K562 (cell line): Measurements from ENCODE around the gene JDP2. TPM values are rescaled to one million over a fixed set of nuclear protein-coding genes. Genes with fewer than 3 reads are reported as not detected.

ENCODE experiments used
- ATAC-seq: fragments of 200-7000 bp; cut with Tn5 transposase; 3 replicates; pipeline ENCODE4 v1.9.1; 2020; ENCODE audit warnings: moderate library complexity
- BruUV-seq: library from RNA; stranded (reverse); fragments of 400-500 nt; replicated peaks from 2 replicates; lab custom pipeline; 2021; lab: Mats Ljungman, UMichigan
- CTCF ChIA-PET: fragments of 300-600 bp; formaldehyde crosslinking; extraction: SDS; loops from one replicate; lab custom pipeline; 2021; ENCODE audit warnings: low intra/inter-chr PET ratio; lab: Yijun Ruan, JAX
- POLR2A ChIA-PET: fragments of 300-600, 350-650 bp; sonication (Branson Sonifier 250); formaldehyde crosslinking; extraction: SDS; loops from one replicate; lab custom pipeline; 2021; ENCODE audit warnings: antibody characterized with exemption, inconsistent platforms; lab: Yijun Ruan, JAX
- DNase-seq, 4 experiments: peaks; one replicate each; pipeline versions ENCODE4 v3.0.0 to v3.0.0-alpha.2; 2011 to 2018; ENCODE audit warnings: low spot score in 3 of 4, mixed read lengths in 3 of 4; ENCODE audit errors: extremely low read depth in 1 of 4
- FAIRE-seq: peaks from 2 replicates; lab custom pipeline; 2011; peaks lifted over from hg19 to GRCh38; lab: Jason Lieb, UNC
- H2AFZ ChIP-seq: 2 replicates; pipeline ENCODE4 v1.6.0; 2011; ENCODE audit warnings: low read depth, low read length, control low read depth, inconsistent platforms
- H3K27ac ChIP-seq: fragments of 200-600 bp; 3 replicates; pipeline ENCODE4 v1.8.0; 2011; ENCODE audit warnings: low read depth, mild to moderate bottlenecking, control low read depth, inconsistent platforms, low read length, moderate library complexity, mixed read lengths; ENCODE audit errors: extremely low read depth
- H3K27me3 ChIP-seq, 2 experiments: fragments of 300-600 bp in 1 of 2; 2 replicates in 1 of 2; 3 replicates in 1 of 2; pipeline versions ENCODE4 v1.6.0 to v1.8.0; 2011; ENCODE audit warnings: inconsistent platforms in 2 of 2, low read length in 2 of 2, mild to moderate bottlenecking in 1 of 2, mixed read lengths in 1 of 2, moderate library complexity in 1 of 2; ENCODE audit not compliant: control insufficient read depth in 2 of 2, insufficient read depth in 2 of 2
- H3K36me3 ChIP-seq: fragments of 300-600 bp; 3 replicates; pipeline ENCODE4 v1.8.0; 2011; ENCODE audit warnings: mild to moderate bottlenecking, low read length, inconsistent platforms; ENCODE audit not compliant: control insufficient read depth, insufficient read depth
- H3K4me1 ChIP-seq, 2 experiments: fragments of 200-600 bp in 1 of 2; replicated peaks in 1 of 2; 2 replicates in 1 of 2; 3 replicates in 1 of 2; pipeline versions ENCODE4 v1.5.1 to v1.8.0; 2011; ENCODE audit warnings: inconsistent platforms in 2 of 2, low read length in 2 of 2, mild to moderate bottlenecking in 1 of 2, mixed read lengths in 1 of 2, moderate library complexity in 1 of 2; ENCODE audit not compliant: control insufficient read depth in 2 of 2, insufficient read depth in 2 of 2
- H3K4me2 ChIP-seq: 2 replicates; pipeline ENCODE4 v1.6.1; 2011; ENCODE audit warnings: low read length, control low read depth, inconsistent platforms, mixed read lengths; ENCODE audit not compliant: insufficient read depth
- H3K4me3 ChIP-seq: fragments of 200-600 bp; sonication (generic), shearing (Covaris generic); 2 replicates; pipeline ENCODE4 v1.5.1; 2016; ENCODE audit warnings: control low read depth, inconsistent platforms
- H3K79me2 ChIP-seq: fragments of 200-600 bp; 3 replicates; pipeline ENCODE4 v1.8.0; 2011; ENCODE audit warnings: low read length, inconsistent platforms; ENCODE audit not compliant: control insufficient read depth, insufficient read depth
- H3K9ac ChIP-seq, 2 experiments: 2 replicates each; pipeline versions ENCODE4 v1.6.0 to v1.6.1; 2011; ENCODE audit warnings: low read depth in 2 of 2, low read length in 2 of 2, control low read depth in 1 of 2, inconsistent platforms in 1 of 2, mild to moderate bottlenecking in 1 of 2, mixed read lengths in 1 of 2; ENCODE audit not compliant: insufficient read depth in 1 of 2
- H3K9me1 ChIP-seq: one replicate; pipeline ENCODE4 v1.6.0; 2011; ENCODE audit warnings: inconsistent platforms, mild to moderate bottlenecking, low read length, moderate library complexity; ENCODE audit not compliant: control insufficient read depth, insufficient read depth
- H3K9me3 ChIP-seq: replicated peaks from 2 replicates; pipeline ENCODE4 v1.5.1; 2011; ENCODE audit warnings: low read depth, low read length, inconsistent platforms; ENCODE audit not compliant: control insufficient read depth, insufficient read depth
- H4K20me1 ChIP-seq: replicated peaks from 2 replicates; pipeline ENCODE4 v1.6.1; 2011; ENCODE audit warnings: low read length, inconsistent platforms, mixed read lengths; ENCODE audit not compliant: control insufficient read depth, insufficient read depth
- ARID1B ChIP-seq: fragments of 450-650 bp; IDR thresholded peaks from 2 replicates; pipeline ENCODE4 v1.6.1; 2016; ENCODE audit warnings: antibody characterized with exemption, mild to moderate bottlenecking, inconsistent platforms
- ATF1 ChIP-seq, 2 experiments: fragments of 450-650 bp in 1 of 2; IDR thresholded peaks; 2 replicates each; pipeline ENCODE4 v1.6.1; 2016; ENCODE audit warnings: missing compliant biosample characterization in 1 of 2, missing genetic modification characterization in 1 of 2
- CC2D1A ChIP-seq: fragments of 450-650 bp; IDR thresholded peaks from 2 replicates; pipeline ENCODE4 v1.6.1; 2017; ENCODE audit warnings: mild to moderate bottlenecking
- GABPA ChIP-seq: fragments of 200-800 bp; sonication (Bioruptor generic); conservative IDR thresholded peaks from 2 replicates; pipeline ENCODE4 v1.6.1; 2016; ENCODE audit warnings: low read depth, missing genetic modification characterization, missing compliant biosample characterization
- KAT2B ChIP-seq: IDR thresholded peaks from one replicate; pipeline ENCODE4 v1.6.1; 2012; ENCODE audit warnings: low read depth, mild to moderate bottlenecking, control low read depth, inconsistent platforms, low read length, moderate library complexity
- NFIC ChIP-seq: fragments of 450-650 bp; IDR thresholded peaks from 2 replicates; pipeline ENCODE4 v1.6.1; 2017; ENCODE audit warnings: mild to moderate bottlenecking, inconsistent platforms
- NR4A1 ChIP-seq, 2 experiments: fragments of 250-450 bp in 1 of 2; fragments of 450-650 bp in 1 of 2; sonication (Bioruptor Pico) in 1 of 2; IDR thresholded peaks; 2 replicates each; pipeline versions ENCODE4 v1.4.0 to v1.6.1; 2016 to 2020; ENCODE audit warnings: mild to moderate bottlenecking in 2 of 2, missing compliant biosample characterization in 1 of 2, missing genetic modification characterization in 1 of 2, moderate library complexity in 1 of 2
- THAP12 ChIP-seq: fragments of 250-450 bp; sonication (Bioruptor Pico); IDR thresholded peaks from 2 replicates; pipeline ENCODE4 v1.9.0; 2021; ENCODE audit warnings: mild to moderate bottlenecking, inconsistent platforms
- ZFP36 ChIP-seq: fragments of 150-350 bp; IDR thresholded peaks from 2 replicates; pipeline ENCODE4 v1.6.1; 2018; ENCODE audit warnings: low read length, low read depth; ENCODE audit not compliant: partially characterized antibody
- ZNF134 ChIP-seq: fragments of 250-450 bp; sonication (Bioruptor Pico); conservative IDR thresholded peaks from 2 replicates; pipeline ENCODE4 v1.4.0; 2020
- ZNF589 ChIP-seq: fragments of 200-800 bp; sonication (Bioruptor generic); IDR thresholded peaks from 2 replicates; pipeline ENCODE4 v1.6.1; 2016; ENCODE audit warnings: low read depth, missing genetic modification characterization, missing compliant biosample characterization
- WGBS: fragments of 100-300 bp; shearing (Covaris generic); methylation state at CpG from one replicate; pipeline ENCODE4 v1.1.6; 2016; ENCODE audit warnings: low coverage, mixed read lengths; ENCODE audit not compliant: insufficient coverage; ENCODE audit errors: missing lambda C conversion rate; 5-methylcytosine and 5-hydroxymethylcytosine counted together
- in situ Hi-C: fragments of 300-500 bp; cut with MboI; formaldehyde crosslinking; loops from 4 replicates; pipeline ENCODE4 v1.15.0; 2018; ENCODE audit warnings: inconsistent platforms, mixed read lengths
- intact Hi-C: fragments of 100-400 bp; cut with micrococcal nuclease; formaldehyde crosslinking; loops from 2 replicates; pipeline ENCODE4 v1.14.2; 2022
- polyA plus RNA-seq, 8 experiments: library from polyadenylated mRNA; depleted of rRNA in 4 of 8; stranded (reverse) in 5 of 8; unstranded in 3 of 8; fragments of >200 nt; fragmentation: Nextera tagmentation in 2 of 8; fragmentation: Illumina TruSeq in 1 of 8; extraction: Ambion mirVana in 2 of 8; extraction: Trizol in 1 of 8; gene quantifications; 2 replicates each; pipeline versions ENCODE4 v1.2.1 to v1.2.3, GENCODE V29; 2011 to 2014; ENCODE audit warnings: inconsistent platforms in 1 of 8, missing spikeins in 1 of 8
- total RNA-seq, 7 experiments: library from RNA; depleted of rRNA in 6 of 7; stranded (reverse); fragments of >200 nt in 6 of 7; fragmentation: Illumina TruSeq in 2 of 7; extraction: Trizol in 2 of 7; gene quantifications; 2 replicates each; pipeline versions ENCODE4 v1.2.1 to v1.2.3, GENCODE V29; 2011 to 2021; ENCODE audit warnings: low replicate concordance in 1 of 7

The JDP2 gene
- total and polyA plus RNA-seq, 9 of the 15 experiments (the other 6 are each of a cell fraction or from before 2014, with no cell fraction given): 0.27 to 13.8 (median 3.1) TPM

GRCh38 chr14:75433631-75434071 is 5.8 kb downstream of the JDP2 start:
- peaks cover 0 to 7% of the 10 kb centered on the region in 2 experiments; a peak in 3 of 5 replicates for H3K4me1 ChIP-seq
- no peaks in the 10 kb centered on the region for H3K9me3 ChIP-seq
- ChIA-PET CTCF (no interaction called here), POLR2A (interaction anchor here (0.7 to 1.1 kb wide), 3 partner anchors 9 to 25 kb away, joined by 3 read pairs; no protein-coding TSS in a partner anchor)
- peaks cover 5% of the 10 kb centered on the region; the same call in 1 of the 2 replicates for H4K20me1 ChIP-seq
- H3K9ac ChIP-seq: no peak overlapping the region
- FAIRE-seq (no peak), ATAC-seq (no peak), DNase-seq (no peak)
- intact Hi-C loops (no loop called here), in situ Hi-C loops (no loop called here)
- no peak overlapping the region for H3K4me2 ChIP-seq
- no peaks in the 10 kb centered on the region for H3K36me3 ChIP-seq
- no peaks in the 10 kb centered on the region for H3K79me2 ChIP-seq
- no peaks in the 10 kb centered on the region for H3K9me1 ChIP-seq
- no peak overlapping the region for H3K27ac ChIP-seq
- TF ChIP-seq ZNF134 (CRISPR knock-in tag) (no peak), NFIC (peak; percentile 24; the same call in 1 of the 2 replicates)
- no peak overlapping the region for H2AFZ ChIP-seq
- no peaks in the 10 kb centered on the region for H3K27me3 ChIP-seq
- WGBS: 70% methylated on average over 6 of the region's 6 CpGs
- no peak overlapping the region for H3K4me3 ChIP-seq
- no TSS peak for BruUV-seq

- H3K4me3 ChIP-seq: no peak overlapping the region
- peaks cover 5% of the 10 kb centered on the region; the same call in 1 of the 2 replicates for H4K20me1 ChIP-seq
- CTCF ChIA-PET: no interaction called here
- TF ChIP-seq THAP12 (no peak), ATF1 (CRISPR knock-in tag; IDR thresholded peaks at IDR 0.05) (no peak), ATF1 (tag; IDR thresholded peaks at IDR 0.05) (no peak), CC2D1A (no peak), ZFP36 (no peak), ARID1B (no peak), ZNF589 (CRISPR knock-in tag) (no peak), GABPA (tag) (no peak), KAT2B (no peak), NR4A1 (CRISPR knock-in tag; IDR thresholded peaks at IDR 0.05) (no peak), NR4A1 (tag; IDR thresholded peaks at IDR 0.05) (no peak)
Observed at GRCh38 chr14:75434138-75434889, 6.5 kb downstream of the JDP2 start.

More at GRCh38 chr14:75434138-75434889, 6.5 kb downstream of the JDP2 start:
- no peak overlapping the region for H3K27ac ChIP-seq
- in situ Hi-C loops: no loop called here
- no TSS peak for BruUV-seq
- H3K9me3 ChIP-seq: no peaks in the 10 kb centered on the region
- FAIRE-seq (no peak), ATAC-seq (no peak), DNase-seq (no peak)
- H3K79me2 ChIP-seq: no peaks in the 10 kb centered on the region
- no peak overlapping the region for H3K9ac ChIP-seq
- POLR2A ChIA-PET: interaction anchor here (0.6 to 1.1 kb wide), 6 partner anchors 8 to 183 kb away, joined by 3 read pairs; no protein-coding TSS in a partner anchor
- no peak overlapping the region for H2AFZ ChIP-seq
- intact Hi-C loops: no loop called here
- H3K4me2 ChIP-seq: no peak overlapping the region
- H3K27me3 ChIP-seq: no peaks in the 10 kb centered on the region
- no peaks in the 10 kb centered on the region for H3K9me1 ChIP-seq
- H3K4me1 ChIP-seq: peaks cover 0 to 8% of the 10 kb centered on the region in 2 experiments; a peak in 3 of 5 replicates
- 52% methylated on average over 3 of the region's 6 CpGs for WGBS
- H3K36me3 ChIP-seq: no peaks in the 10 kb centered on the region
